Panc1 (cell line): ENCODE measurements around the gene NHS. TPM values are rescaled to one million over a fixed set of nuclear protein-coding genes. Genes with fewer than 3 reads are reported as not detected.
A peak's percentile ranks its signal among the peaks of the same experiment; 100 is the strongest.

Experiments
- ATAC-seq: fragments of 200-7000 bp; cut with Tn5 transposase; 2 replicates; pipeline ENCODE4 v1.9.1; 2020; ENCODE audit warnings: mild to moderate bottlenecking, moderate library complexity
- BruUV-seq: library from RNA; stranded (reverse); fragments of 400-500 nt; replicated peaks from 2 replicates; lab custom pipeline; 2021; lab: Mats Ljungman, UMichigan
- CTCF ChIA-PET: fragments of 300-600 bp; sonication (Branson Sonifier 250); formaldehyde crosslinking; loops from one replicate; lab custom pipeline; 2022; ENCODE audit warnings: antibody characterized with exemption; lab: Charles Lee
- POLR2A ChIA-PET: fragments of 300-600 bp; sonication (Branson Sonifier 250); formaldehyde crosslinking; loops from one replicate; lab custom pipeline; 2022; ENCODE audit warnings: antibody characterized with exemption; lab: Charles Lee
- DNase-seq: peaks from one replicate; pipeline ENCODE4 v3.0.0-alpha.2; 2010; ENCODE audit warnings: low read depth, low spot score
- H3K27ac ChIP-seq: 2 replicates; pipeline ENCODE4 v1.5.1; 2011; ENCODE audit warnings: mild to moderate bottlenecking, low read length, inconsistent platforms
- H3K27me3 ChIP-seq: fragments of 200-500 bp; sonication (Bioruptor generic); 2 replicates; pipeline ENCODE4 v1.6.0; 2014; ENCODE audit warnings: low read length, inconsistent platforms; ENCODE audit not compliant: control insufficient read depth, insufficient read depth
- H3K36me3 ChIP-seq: fragments of 200-500 bp; sonication (Bioruptor generic); 2 replicates; pipeline ENCODE4 v1.5.1; 2014; ENCODE audit warnings: inconsistent platforms, mild to moderate bottlenecking, low read length, moderate library complexity; ENCODE audit not compliant: control insufficient read depth, insufficient read depth
- H3K4me1 ChIP-seq: 2 replicates; pipeline ENCODE4 v1.5.1; 2011; ENCODE audit warnings: inconsistent platforms, mild to moderate bottlenecking, low read length, moderate library complexity; ENCODE audit not compliant: control insufficient read depth, insufficient read depth
- H3K4me3 ChIP-seq, 2 experiments: 2 replicates each; pipeline ENCODE4 v1.5.1; 2011 to 2012; ENCODE audit warnings: low read depth in 2 of 2, low read length in 2 of 2, mild to moderate bottlenecking in 2 of 2, inconsistent platforms in 1 of 2, moderate library complexity in 1 of 2
- H3K9me3 ChIP-seq: fragments of 200-500 bp; sonication (Bioruptor generic); 2 replicates; pipeline ENCODE4 v1.5.1; 2014; ENCODE audit warnings: low read depth, mild to moderate bottlenecking, inconsistent platforms, low read length, moderate library complexity; ENCODE audit not compliant: control insufficient read depth, insufficient read depth
- CTCF ChIP-seq: fragments of 450-650 bp; IDR thresholded peaks from 2 replicates; pipeline ENCODE4 v1.5.1; 2017; ENCODE audit warnings: mild to moderate bottlenecking
- POLR2AphosphoS5 ChIP-seq: IDR thresholded peaks from 2 replicates; pipeline ENCODE4 v1.6.1; 2012; ENCODE audit warnings: mild to moderate bottlenecking, low read depth, low read length, moderate library complexity
- REST ChIP-seq, 2 experiments: IDR thresholded peaks; 2 replicates each; pipeline ENCODE4 v1.6.1; 2011 to 2012; ENCODE audit warnings: low read depth in 2 of 2, control low read depth in 1 of 2, low read length in 1 of 2, mild to moderate bottlenecking in 1 of 2, moderate library complexity in 1 of 2; ENCODE audit not compliant: insufficient read depth in 1 of 2
- SIN3A ChIP-seq: IDR thresholded peaks from 2 replicates; pipeline ENCODE4 v1.6.1; 2012; ENCODE audit warnings: low read depth, mild to moderate bottlenecking, low read length, moderate library complexity, borderline replicate concordance; ENCODE audit not compliant: insufficient read depth
- TCF7L2 ChIP-seq: IDR thresholded peaks from 2 replicates; pipeline ENCODE4 v1.6.1; 2011; ENCODE audit warnings: mild to moderate bottlenecking, low read depth, low read length, inconsistent platforms
- in situ Hi-C: cut with HindIII; loops from 2 replicates; pipeline ENCODE4 v1.10.0; 2016; ENCODE audit warnings: low sequenced_read_pairs, low pct_unique_long_range_greater_than_20kb
- intact Hi-C: fragments of 100-400 bp; cut with micrococcal nuclease; formaldehyde crosslinking; loops from one replicate; pipeline ENCODE4 v1.10.0; 2022; ENCODE audit not compliant: unreplicated experiment
- total RNA-seq: library from RNA; stranded (reverse); gene quantifications from one replicate; pipeline ENCODE4 v1.2.1, GENCODE V29; 2021; ENCODE audit not compliant: unreplicated experiment

Gene NHS
- total RNA-seq, 1 experiment from 2014 or later = 0.80 TPM

- Histone ChIP-seq H3K27me3 (no peaks in the 10 kb centered on the region), H3K9me3 (no peaks in the 10 kb centered on the region), H3K4me3 (peak overlapping the region; percentile 65 to 76), H3K27ac (peak overlapping the region; percentile 57), H3K4me1 (peaks cover 5% of the 10 kb centered on the region), H3K36me3 (no peaks in the 10 kb centered on the region)
- intact Hi-C loops = no loop called here
- peak; percentile 45; the same call in 1 of the 2 replicates for ATAC-seq
- ChIA-PET POLR2A (no interaction called here), CTCF (no interaction called here)
- DNase-seq = no peak
- TF ChIP-seq REST (IDR thresholded peaks at IDR 0.05; ENCODE audit: insufficient read depth in 1 of 2, low read depth in 2 of 2, low read length in 1 of 2) = no peak
- BruUV-seq = no TSS peak
- in situ Hi-C loops = no loop called here
Measured at GRCh38 chrX:17737986-17738713, 363.1 kb downstream of the NHS start.

- POLR2A ChIA-PET = no interaction called here
- BruUV-seq = TSS peak; percentile 63
- intact Hi-C loops (no loop called here), in situ Hi-C loops (no loop called here)
- Histone ChIP-seq H3K9me3 (no peaks in the 10 kb centered on the region), H3K27ac (peak overlapping the region; percentile 57), H3K27me3 (no peaks in the 10 kb centered on the region), H3K36me3 (no peaks in the 10 kb centered on the region), H3K4me1 (peaks cover 5% of the 10 kb centered on the region), H3K4me3 (peak overlapping the region; percentile 65 to 76)
- DNase-seq (no peak), ATAC-seq (no peak)
- CTCF ChIA-PET = no interaction called here
- no peak for TF ChIP-seq SIN3A
- TF ChIP-seq POLR2AphosphoS5 = no peak
- TF ChIP-seq REST (IDR thresholded peaks at IDR 0.05; ENCODE audit: insufficient read depth in 1 of 2, low read depth in 2 of 2, low read length in 1 of 2) = no peak
- no peak for TF ChIP-seq CTCF
- TF ChIP-seq TCF7L2 = no peak
Measured at GRCh38 chrX:17738737-17739535, 363.9 kb downstream of the NHS start.
